ENCODE measurements around the gene ZDHHC6.

ZDHHC6 gene

GRCh38 chr10:112460366-112460765 is 13.7 kb upstream of the ZDHHC6 start:
- TF ChIP-seq GATA2 (IDR thresholded peaks at IDR 0.05; ENCODE audit: low read depth, low read length) (no peak), GATA3 (IDR thresholded peaks at IDR 0.05; ENCODE audit: low read depth, low read length) (no peak)

- TF ChIP-seq GATA3 (IDR thresholded peaks at IDR 0.05; ENCODE audit: low read depth, low read length): no peak
- no peak for TF ChIP-seq GATA2 (IDR thresholded peaks at IDR 0.05; ENCODE audit: low read depth, low read length)
These were observed 9.8 kb upstream of the ZDHHC6 start for GRCh38 chr10:112456533-112456932.

- TF ChIP-seq GATA2 (IDR thresholded peaks at IDR 0.05; ENCODE audit: low read depth, low read length) (no peak), GATA3 (IDR thresholded peaks at IDR 0.05; ENCODE audit: low read depth, low read length) (no peak)
These were observed 8.4 kb upstream of the ZDHHC6 start for GRCh38 chr10:112454910-112455779.

- TF ChIP-seq GATA2 (IDR thresholded peaks at IDR 0.05; ENCODE audit: low read depth, low read length) (no peak), GATA3 (IDR thresholded peaks at IDR 0.05; ENCODE audit: low read depth, low read length) (no peak)
These were observed 2.2 kb upstream of the ZDHHC6 start for GRCh38 chr10:112448888-112449287.

GRCh38 chr10:112447620-112447928 is 860 bp upstream of the ZDHHC6 start:
- TF ChIP-seq GATA2 (IDR thresholded peaks at IDR 0.05; ENCODE audit: low read depth, low read length) (no peak), GATA3 (IDR thresholded peaks at IDR 0.05; ENCODE audit: low read depth, low read length) (no peak)

- no peak for TF ChIP-seq GATA2 (IDR thresholded peaks at IDR 0.05; ENCODE audit: low read depth, low read length)
- no peak for TF ChIP-seq GATA3 (IDR thresholded peaks at IDR 0.05; ENCODE audit: low read depth, low read length)
These were observed 459 bp downstream of the ZDHHC6 start for GRCh38 chr10:112446055-112446854.

- TF ChIP-seq GATA2 (IDR thresholded peaks at IDR 0.05; ENCODE audit: low read depth, low read length): no peak
- no peak for TF ChIP-seq GATA3 (IDR thresholded peaks at IDR 0.05; ENCODE audit: low read depth, low read length)
These were observed 4.7 kb downstream of the ZDHHC6 start for GRCh38 chr10:112442063-112442462.

GRCh38 chr10:112441520-112441919 is 5.2 kb downstream of the ZDHHC6 start:
- TF ChIP-seq GATA2 (IDR thresholded peaks at IDR 0.05; ENCODE audit: low read depth, low read length) (no peak), GATA3 (IDR thresholded peaks at IDR 0.05; ENCODE audit: low read depth, low read length) (no peak)

- no peak for TF ChIP-seq GATA3 (IDR thresholded peaks at IDR 0.05; ENCODE audit: low read depth, low read length)
- no peak for TF ChIP-seq GATA2 (IDR thresholded peaks at IDR 0.05; ENCODE audit: low read depth, low read length)
These were observed 8.4 kb downstream of the ZDHHC6 start for GRCh38 chr10:112438356-112438755.

- no peak for TF ChIP-seq GATA2 (IDR thresholded peaks at IDR 0.05; ENCODE audit: low read depth, low read length)
These were observed 11.6 kb downstream of the ZDHHC6 start for GRCh38 chr10:112434988-112435619.

- TF ChIP-seq GATA3 (IDR thresholded peaks at IDR 0.05; ENCODE audit: low read depth, low read length) (no peak), GATA2 (IDR thresholded peaks at IDR 0.05; ENCODE audit: low read depth, low read length) (no peak)
These were observed 13.6 kb downstream of the ZDHHC6 start for GRCh38 chr10:112433136-112433535.

GRCh38 chr10:112429654-112430230 is 17.0 kb downstream of the ZDHHC6 start:
- TF ChIP-seq GATA3 (IDR thresholded peaks at IDR 0.05; ENCODE audit: low read depth, low read length) (no peak), GATA2 (IDR thresholded peaks at IDR 0.05; ENCODE audit: low read depth, low read length) (no peak)

GRCh38 chr10:112429147-112429546 is 17.6 kb downstream of the ZDHHC6 start:
- TF ChIP-seq GATA2 (IDR thresholded peaks at IDR 0.05; ENCODE audit: low read depth, low read length) (no peak), GATA3 (IDR thresholded peaks at IDR 0.05; ENCODE audit: low read depth, low read length) (no peak)

- no peak for TF ChIP-seq GATA2 (IDR thresholded peaks at IDR 0.05; ENCODE audit: low read depth, low read length)
- no peak for TF ChIP-seq GATA3 (IDR thresholded peaks at IDR 0.05; ENCODE audit: low read depth, low read length)
These were observed 20.6 kb downstream of the ZDHHC6 start for GRCh38 chr10:112426111-112426510.
